ENCODE measurements around the gene KRTAP5-9.
"Not testable (repeated sequence)": the region's sequence is repeated elsewhere in the genome, so short reads cannot be mapped to it uniquely, and the experiment has no call there.

The KRTAP5-9 gene

DNA sequence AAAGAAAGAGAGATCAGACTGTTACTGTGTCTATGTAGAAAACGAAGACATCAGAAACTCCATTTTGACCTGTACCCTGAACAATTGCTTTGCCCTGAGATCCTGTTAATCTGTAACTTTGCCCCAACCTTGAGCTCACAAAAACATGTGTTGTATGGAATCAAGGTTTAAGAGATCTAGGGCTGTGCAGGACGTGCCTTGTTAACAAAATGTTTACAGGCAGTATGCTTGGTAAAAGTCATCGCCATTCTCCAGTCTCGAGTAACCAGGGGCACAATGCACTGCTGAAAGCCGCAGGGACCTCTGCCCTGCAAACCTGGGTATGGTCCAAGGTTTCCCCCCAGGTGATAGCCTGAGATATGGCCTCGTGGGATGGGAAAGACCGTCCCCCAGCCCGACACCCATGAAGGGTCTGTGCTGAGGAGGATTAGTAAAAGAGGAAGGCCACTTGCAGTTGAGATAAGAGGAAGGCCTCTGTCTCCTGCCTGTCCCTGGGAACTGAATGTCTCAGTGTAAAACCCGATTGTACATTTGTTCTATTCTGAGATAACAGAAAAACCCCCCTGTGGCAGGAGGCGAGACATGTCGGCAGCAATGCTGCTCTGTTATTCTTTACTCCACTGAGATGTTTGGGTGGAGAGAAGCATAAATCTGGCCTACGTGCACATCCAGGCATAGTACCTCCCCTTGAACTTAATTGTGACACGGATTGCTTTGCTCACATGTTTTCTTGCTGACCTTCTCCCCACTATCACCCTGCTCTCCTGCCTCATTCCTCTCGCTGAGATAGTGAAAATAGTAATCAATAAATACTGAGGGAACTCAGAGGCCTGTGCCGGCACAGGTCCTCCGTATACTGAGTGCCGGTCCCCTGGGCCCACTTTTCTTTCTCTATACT lies 13.3 kb upstream of the KRTAP5-9 start:
- DNase-seq: not testable (repeated sequence)

GRCh38 chr11:71535825-71536224 lies 12.4 kb upstream of the KRTAP5-9 start:
- no peak for DNase-seq

- DNase-seq: no peak
These were observed 10.7 kb upstream of the KRTAP5-9 start for GRCh38 chr11:71537537-71537936.

- not testable (repeated sequence) for DNase-seq
These were observed 10.1 kb upstream of the KRTAP5-9 start, which contains the start of gene KRTAP5-8 for GRCh38 chr11:71537977-71538665. TSS of gene KRTAP5-8 (plus strand) at chr11:71538025. CDS start at chr11:71538056, 31 bp downstream.

GRCh38 chr11:71538666-71538990 lies 9.6 kb upstream of the KRTAP5-9 start:
- no peak for DNase-seq

DNA sequence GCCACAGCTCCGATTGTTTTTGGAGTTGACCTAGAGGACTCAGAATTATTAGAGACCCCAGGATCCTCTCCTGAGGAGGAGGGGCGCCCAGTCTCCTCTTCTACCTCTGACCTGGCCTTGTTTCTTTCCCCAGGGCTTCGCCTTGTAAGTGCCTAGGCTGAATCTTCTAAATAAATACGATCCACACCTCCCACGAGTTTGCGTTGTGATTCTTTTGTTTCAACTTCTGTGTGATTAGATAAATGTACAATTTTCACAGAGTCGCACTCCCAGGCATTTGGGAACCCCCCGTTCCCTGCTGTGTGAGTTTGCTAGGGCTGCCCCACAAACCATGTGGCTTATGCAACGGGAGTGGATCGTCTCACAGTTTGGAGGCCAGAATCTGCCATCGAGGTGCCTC lies 9.2 kb upstream of the KRTAP5-9 start:
- DNase-seq: no peak

DNA sequence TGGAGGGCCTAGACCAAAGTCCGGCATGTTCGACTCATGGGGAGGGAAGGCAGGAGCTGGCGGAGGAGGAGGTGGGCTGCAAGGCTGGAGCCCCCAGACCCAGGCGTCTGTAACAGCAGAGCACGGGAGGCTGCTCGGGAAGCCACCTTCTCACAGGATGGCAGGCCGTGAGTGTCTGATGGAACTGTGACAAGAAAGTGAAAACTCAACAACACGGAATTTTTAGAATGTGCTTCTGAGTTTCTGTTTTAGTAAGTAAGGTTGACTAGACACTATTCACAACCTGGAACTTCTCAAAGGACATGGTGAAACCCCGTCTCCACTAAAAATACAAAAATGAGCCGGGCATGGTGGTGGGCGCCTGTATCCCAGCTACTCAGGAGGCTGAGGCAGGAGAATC lies 8.2 kb upstream of the KRTAP5-9 start:
- DNase-seq: peak; percentile 8

DNA sequence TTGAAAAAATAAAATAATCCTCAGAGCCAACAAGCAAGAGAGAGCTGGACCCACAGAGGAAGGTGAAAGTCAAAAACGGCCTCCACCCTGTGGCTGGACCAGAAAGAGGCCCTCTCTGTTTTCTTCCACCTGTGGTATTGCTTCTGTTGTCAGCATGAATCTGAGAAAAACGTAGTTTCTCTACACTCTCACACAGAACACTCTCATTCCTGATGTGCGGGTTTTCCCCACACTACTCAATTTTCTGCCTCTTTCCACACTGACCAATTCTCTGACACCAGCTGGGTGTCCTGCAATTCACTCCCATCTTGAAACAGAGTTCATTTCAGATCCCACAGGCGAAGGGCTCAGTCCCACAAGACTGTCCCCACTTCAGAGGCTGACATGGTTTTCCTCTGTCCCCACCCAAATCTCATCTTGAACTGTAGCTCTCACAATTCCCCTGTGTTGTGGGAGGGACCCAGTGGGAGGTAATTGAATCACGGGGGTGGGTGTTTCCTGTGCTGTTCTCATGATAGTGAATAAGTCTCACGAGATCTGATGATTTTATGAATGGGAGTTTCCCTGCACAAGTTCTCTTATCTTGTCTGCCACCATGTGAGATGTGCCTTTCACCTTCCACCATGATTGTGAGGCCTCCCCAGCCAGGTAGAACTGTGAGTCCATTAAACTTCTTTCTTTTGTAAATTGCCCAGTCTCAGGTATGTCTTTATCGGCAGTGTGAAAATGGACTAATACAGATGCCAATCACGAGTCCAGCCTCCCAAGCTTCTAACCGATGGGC lies 7.5 kb upstream of the KRTAP5-9 start:
- not testable (repeated sequence) for DNase-seq

- DNase-seq: no peak
These were observed 5.8 kb upstream of the KRTAP5-9 start for GRCh38 chr11:71542382-71542781.

DNA sequence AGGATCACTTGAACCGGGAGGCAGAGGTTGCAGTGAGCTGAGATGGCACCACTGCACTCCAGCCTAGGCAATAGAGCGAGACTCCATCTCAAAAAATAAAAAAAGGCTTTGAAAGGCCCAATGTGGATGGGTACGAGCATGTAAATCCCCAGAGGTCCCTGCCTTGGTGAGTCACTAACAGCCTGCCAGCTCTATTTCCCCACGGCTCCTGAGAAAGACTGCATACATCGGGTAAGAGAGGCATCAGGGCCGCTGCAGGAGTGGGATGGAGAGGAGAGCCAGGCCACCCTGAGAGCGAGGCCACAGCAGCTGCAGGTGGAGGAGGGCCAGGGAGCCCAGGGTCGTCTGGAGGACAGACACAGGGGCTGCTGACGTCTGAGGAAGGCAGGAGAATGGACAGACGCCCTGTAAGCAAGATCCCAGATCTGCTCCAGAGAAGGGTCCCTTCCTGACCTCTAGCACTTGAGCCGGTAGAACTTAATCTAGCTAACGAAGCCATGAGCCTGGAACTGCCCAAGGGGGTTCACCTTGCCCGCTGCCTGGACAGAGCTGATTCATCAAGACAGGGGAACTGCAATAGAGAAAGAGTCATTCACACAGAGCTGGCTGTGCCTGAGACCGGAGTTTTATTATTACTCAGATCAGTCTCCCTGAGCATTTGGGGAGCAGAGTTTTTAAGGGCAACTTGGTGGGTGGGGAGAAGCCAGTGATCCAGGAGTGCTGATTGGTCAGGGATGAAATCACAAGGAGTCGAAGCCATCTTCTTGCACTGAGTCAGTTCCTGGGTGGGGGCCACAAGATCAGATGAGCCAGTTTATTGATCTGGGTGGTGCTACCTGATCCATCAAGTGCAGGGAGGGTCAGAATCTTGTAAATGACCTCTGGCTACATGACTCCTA lies 5.1 kb upstream of the KRTAP5-9 start:
- peak; percentile 42 for DNase-seq

GRCh38 chr11:71543866-71544265 lies 4.4 kb upstream of the KRTAP5-9 start:
- no peak for DNase-seq

DNA sequence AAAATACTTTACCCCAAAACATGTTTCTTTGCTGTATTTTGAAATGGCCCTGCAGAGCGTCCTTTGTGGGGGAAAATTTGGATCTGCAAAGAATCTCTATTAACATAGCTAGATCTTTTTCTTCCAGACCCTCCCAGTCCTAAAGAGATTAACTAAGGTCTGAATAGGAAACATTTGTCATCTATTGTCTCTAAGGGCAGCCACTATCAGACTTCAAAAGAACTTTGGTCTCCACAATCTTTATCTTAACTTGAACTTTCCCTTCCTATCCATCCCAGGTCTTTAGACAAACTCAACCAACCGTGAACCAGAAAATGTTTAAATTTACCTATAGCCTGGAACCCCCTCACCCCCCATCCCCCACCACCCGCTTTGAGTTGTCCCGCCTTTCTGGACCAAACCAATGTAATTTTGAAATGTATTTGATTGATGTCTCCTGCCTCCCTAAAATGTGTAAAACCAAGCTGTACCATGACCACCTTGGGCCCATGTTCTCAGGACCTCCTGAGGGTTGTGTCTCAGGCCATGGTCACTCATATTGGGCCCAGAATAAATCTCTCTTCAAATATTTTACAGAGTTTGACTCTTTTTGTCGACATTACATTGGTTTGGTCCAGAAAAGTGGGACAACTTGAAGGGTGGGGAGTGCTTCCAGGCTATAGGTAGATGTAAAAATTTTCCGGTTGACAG lies 3.5 kb upstream of the KRTAP5-9 start:
- DNase-seq: no peak

DNA sequence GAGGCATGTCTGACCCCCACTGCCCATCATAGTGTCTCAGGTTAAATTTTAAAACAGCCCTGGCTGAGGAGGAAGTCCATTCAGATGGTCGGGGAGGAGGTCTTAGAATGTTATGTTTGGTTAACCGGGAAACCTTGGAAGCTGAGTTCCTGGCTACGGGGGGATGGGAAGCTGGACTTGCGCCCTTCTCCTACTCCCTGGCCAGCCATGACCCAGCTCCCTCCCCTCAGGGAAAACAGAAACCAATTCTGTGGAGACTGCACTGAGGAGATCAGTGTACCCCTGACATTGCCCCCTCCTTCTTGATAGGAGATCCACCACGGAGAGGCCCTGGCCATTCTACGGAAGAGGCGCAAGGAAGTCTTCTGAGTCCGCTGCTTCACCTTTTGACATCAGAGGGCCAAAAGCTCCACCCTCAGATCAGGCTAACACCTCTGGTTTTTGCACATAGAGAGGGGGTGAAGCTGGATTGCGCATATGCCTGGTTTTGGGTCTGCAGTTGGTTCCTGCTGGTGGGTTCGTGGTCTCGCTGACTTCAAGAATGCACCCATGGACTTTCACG lies 2.7 kb upstream of the KRTAP5-9 start:
- DNase-seq: no peak

- DNase-seq: no peak
These were observed 514 bp downstream of the KRTAP5-9 start for GRCh38 chr11:71548716-71549151.

- DNase-seq: no peak
These were observed 3.5 kb downstream of the KRTAP5-9 start for GRCh38 chr11:71551711-71552110.

- DNase-seq: no peak
These were observed 6.8 kb downstream of the KRTAP5-9 start for GRCh38 chr11:71554996-71555395.

- DNase-seq: no peak
These were observed 7.3 kb downstream of the KRTAP5-9 start for GRCh38 chr11:71555508-71555907.

DNA sequence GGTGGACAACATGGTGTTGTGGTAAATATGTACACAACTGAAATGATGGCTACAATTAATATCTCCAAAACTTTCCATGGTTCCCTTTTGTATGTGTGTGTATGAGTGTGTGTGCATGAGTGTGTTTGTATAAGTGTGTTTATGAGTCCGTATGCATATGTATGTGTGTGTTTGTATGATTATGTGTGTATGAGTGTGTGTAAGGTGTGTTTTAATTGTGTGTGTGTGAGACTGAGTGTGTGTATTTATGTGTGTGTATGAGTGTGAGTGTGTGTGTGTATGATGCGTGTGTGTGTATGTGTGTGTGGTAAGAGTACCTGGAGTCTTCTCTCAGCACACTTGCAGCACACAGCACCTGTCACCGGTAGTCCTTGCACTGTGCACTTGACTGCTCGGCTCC lies 7.8 kb downstream of the KRTAP5-9 start:
- no peak for DNase-seq

GRCh38 chr11:71557257-71557656 lies 9.0 kb downstream of the KRTAP5-9 start:
- DNase-seq: no peak

DNA sequence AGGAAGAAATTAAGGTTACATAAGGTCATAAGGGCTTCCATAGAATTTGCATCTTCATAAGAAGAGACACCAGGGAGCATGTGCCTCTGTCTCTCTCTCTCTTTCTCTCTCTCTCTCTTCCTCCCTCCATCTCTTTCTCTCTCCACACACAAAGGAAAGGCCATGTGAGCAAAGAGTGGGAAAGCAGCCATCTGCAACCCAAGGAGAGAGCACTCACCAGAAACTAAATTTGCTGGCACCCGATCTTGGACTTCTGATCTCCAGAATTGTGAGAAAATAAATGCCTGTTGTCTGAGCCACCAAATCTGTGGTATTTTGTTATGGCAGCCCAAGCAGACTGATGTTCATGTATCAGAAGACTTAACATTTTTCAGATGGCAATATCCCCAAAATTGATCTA lies 10.8 kb downstream of the KRTAP5-9 start:
- no peak for DNase-seq

DNA sequence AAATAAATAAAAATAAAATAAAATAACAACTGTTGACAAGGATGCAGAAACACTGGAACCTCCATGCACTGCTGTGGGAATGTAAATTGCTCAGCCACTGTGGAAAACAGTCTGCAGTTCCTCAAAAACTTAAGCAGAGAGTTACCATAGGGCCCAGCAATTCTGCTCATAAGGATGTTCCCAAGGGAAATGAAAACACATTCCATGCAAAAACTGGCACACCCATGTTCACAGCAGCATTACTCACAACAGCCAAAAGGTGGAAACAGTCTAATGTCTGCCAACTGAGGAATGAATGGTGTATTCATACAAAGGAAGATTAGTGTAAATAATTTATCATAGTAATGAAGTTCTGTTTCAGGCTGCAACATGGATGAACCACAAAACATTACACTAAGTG lies 13.9 kb downstream of the KRTAP5-9 start:
- no peak for DNase-seq
